Common myeloid progenitor, CD34-positive (primary cell): ENCODE results near the gene C11orf21.

ENCODE experiments used
- CTCF ChIA-PET: fragments of 350-600 bp; sonication (Branson Sonifier 250); formaldehyde crosslinking; loops from one replicate; lab custom pipeline; 2021; ENCODE audit warnings: antibody characterized with exemption; lab: Charles Lee
- POLR2A ChIA-PET: fragments of 350-600 bp; sonication (Branson Sonifier 250); formaldehyde crosslinking; loops from one replicate; lab custom pipeline; 2021; ENCODE audit warnings: antibody characterized with exemption; lab: Charles Lee
- DNase-seq, 3 donors: peaks; one replicate each; pipeline versions ENCODE4 v3.0.0 to v3.0.0-alpha.2; 2013
- H3K27ac ChIP-seq, 2 experiments: 1 replicate in 1 of 2; 2 replicates in 1 of 2; pipeline ENCODE4 v1.7.0; 2013; ENCODE audit warnings: inconsistent platforms in 2 of 2, low read length in 2 of 2, mild to moderate bottlenecking in 2 of 2, low read depth in 1 of 2, moderate library complexity in 1 of 2; ENCODE audit not compliant: severe bottlenecking in 2 of 2, insufficient read depth in 1 of 2, poor library complexity in 1 of 2
- H3K27me3 ChIP-seq, 5 experiments: replicated peaks in 2 of 5; 1 replicate in 3 of 5; 2 replicates in 2 of 5; pipeline versions ENCODE4 v1.6.1 to v1.7.0; 2013; ENCODE audit warnings: low read length in 4 of 5, mild to moderate bottlenecking in 2 of 5, moderate library complexity in 2 of 5, inconsistent platforms in 1 of 5; ENCODE audit not compliant: insufficient read depth in 5 of 5, control insufficient read depth in 4 of 5
- H3K36me3 ChIP-seq, 4 experiments: 1 replicate in 2 of 4; 2 replicates in 2 of 4; pipeline versions ENCODE4 v1.6.1 to v1.7.0; 2013; ENCODE audit warnings: low read length in 3 of 4, control low read depth in 1 of 4, mild to moderate bottlenecking in 1 of 4; ENCODE audit not compliant: control insufficient read depth in 4 of 4, insufficient read depth in 4 of 4
- H3K4me1 ChIP-seq, 4 experiments: 1 replicate in 3 of 4; 2 replicates in 1 of 4; pipeline versions ENCODE4 v1.6.1 to v1.7.1; 2013; ENCODE audit warnings: low read length in 3 of 4, mild to moderate bottlenecking in 3 of 4, control low read depth in 1 of 4, inconsistent platforms in 1 of 4, moderate library complexity in 1 of 4; ENCODE audit not compliant: control insufficient read depth in 4 of 4, insufficient read depth in 4 of 4; ENCODE audit errors: control extremely low read depth in 1 of 4
- H3K4me3 ChIP-seq, 7 experiments: 1 replicate in 4 of 7; 2 replicates in 3 of 7; pipeline versions ENCODE4 v1.5.1 to v1.7.0; 2013; ENCODE audit warnings: mild to moderate bottlenecking in 7 of 7, low read length in 6 of 7, moderate library complexity in 6 of 7, inconsistent platforms in 2 of 7, low read depth in 2 of 7, control low read depth in 1 of 7; ENCODE audit not compliant: insufficient read depth in 4 of 7, control insufficient read depth in 1 of 7; ENCODE audit errors: extremely low read depth in 1 of 7
- H3K9me3 ChIP-seq, 5 experiments: 1 replicate in 4 of 5; 2 replicates in 1 of 5; pipeline versions ENCODE4 v1.6.1 to v1.7.1; 2013; ENCODE audit warnings: low read length in 4 of 5, mild to moderate bottlenecking in 2 of 5, inconsistent platforms in 1 of 5, low read depth in 1 of 5, moderate library complexity in 1 of 5; ENCODE audit not compliant: control insufficient read depth in 4 of 5, insufficient read depth in 2 of 5; ENCODE audit errors: control extremely low read depth in 1 of 5
- WGBS: methylation state at CpG from one replicate; pipeline ENCODE4 v1.1.5; 2013; ENCODE audit not compliant: insufficient coverage; 5-methylcytosine and 5-hydroxymethylcytosine counted together

Gene C11orf21

GRCh38 chr11:2262301-2263070 is 39.2 kb downstream of the C11orf21 start:
- WGBS, result 96% methylated on average over 12 of the region's 18 CpGs
- no peak for DNase-seq
- POLR2A ChIA-PET, result no interaction called here
- Histone ChIP-seq H3K9me3 (no peaks in the 10 kb centered on the region), H3K27ac (no peak overlapping the region), H3K4me1 (peaks cover 0 to 18% (median 15%) of the 10 kb centered on the region in 4 experiments), H3K4me3 (no peak overlapping the region), H3K27me3 (no peaks in the 10 kb centered on the region), H3K36me3 (no peaks in the 10 kb centered on the region)
- CTCF ChIA-PET, result interaction anchor here (0.8 to 1.9 kb wide), 2 partner anchors 12 to 54 kb away, joined by 3 to 6 read pairs; no protein-coding TSS in a partner anchor

DNA sequence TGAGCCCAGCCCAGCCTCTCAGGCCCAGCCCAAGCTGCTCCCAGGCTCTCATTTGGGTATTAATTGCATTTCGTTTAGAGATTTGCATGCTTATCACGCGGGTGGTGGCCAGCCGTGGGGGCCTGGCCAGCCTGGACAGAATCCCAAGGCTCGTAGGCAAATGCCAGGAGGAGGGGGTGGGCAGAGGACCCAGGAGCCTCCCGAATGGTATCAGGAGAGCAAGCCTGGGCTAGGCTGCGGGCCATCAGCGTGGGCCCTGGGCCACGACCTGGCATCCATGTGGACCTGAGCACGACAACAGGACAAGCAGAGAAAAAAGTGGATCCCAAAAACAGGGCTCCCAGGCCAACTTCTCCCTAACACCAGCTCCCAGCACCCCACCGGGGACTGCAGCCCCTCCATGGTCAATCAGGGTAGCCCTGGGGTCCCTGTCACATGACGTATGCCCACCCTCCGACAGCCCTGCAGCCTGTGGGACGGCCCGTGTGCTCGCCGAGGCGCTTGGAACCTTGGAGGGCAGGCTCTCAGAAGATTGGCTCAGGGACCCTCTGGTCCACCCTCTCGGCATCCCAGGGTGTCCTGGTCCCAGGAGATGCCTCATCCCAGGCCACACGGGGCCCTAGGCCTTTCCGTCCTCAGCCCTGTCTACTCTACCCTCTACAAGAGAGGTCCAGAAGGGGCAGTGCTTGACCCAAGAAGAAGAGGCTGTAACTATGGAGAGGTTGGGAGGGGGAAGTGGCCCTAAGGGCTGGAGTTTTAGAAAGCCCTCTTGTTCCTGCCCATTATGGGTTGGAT is 40.1 kb downstream of the C11orf21 start:
- H3K4me1 ChIP-seq, result peaks cover 0 to 17% (median 15%) of the 10 kb centered on the region in 4 experiments
- no peaks in the 10 kb centered on the region for H3K9me3 ChIP-seq
- 97% methylated on average over 13 of the region's 21 CpGs for whole genome bisulfite sequencing
- no peak overlapping the region for H3K4me3 ChIP-seq
- H3K36me3 ChIP-seq, result no peaks in the 10 kb centered on the region
- ChIA-PET CTCF (no interaction called here), POLR2A (no interaction called here)
- peaks cover 0 to 2% (median 0%) of the 10 kb centered on the region in 5 experiments for H3K27me3 ChIP-seq
- H3K27ac ChIP-seq, result no peak overlapping the region
- no peak for DNase-seq

- Histone ChIP-seq H3K9me3 (no peaks in the 10 kb centered on the region), H3K4me1 (peaks cover 0 to 8% (median 6%) of the 10 kb centered on the region in 4 experiments), H3K4me3 (no peak overlapping the region), H3K36me3 (no peaks in the 10 kb centered on the region), H3K27ac (no peak overlapping the region), H3K27me3 (peaks cover 0 to 3% (median 0%) of the 10 kb centered on the region in 5 experiments)
- CTCF ChIA-PET, result no interaction called here
- POLR2A ChIA-PET, result no interaction called here
- DNase-seq, result no peak
- 95% methylated on average over 25 of the region's 26 CpGs for WGBS
Measured at GRCh38 chr11:2260491-2261364, 41.0 kb downstream of the C11orf21 start.

GRCh38 chr11:2259897-2260451 is 41.7 kb downstream of the C11orf21 start:
- ChIA-PET CTCF (interaction anchor here (1.9 kb wide), 1 partner anchor 8 kb away, joined by 6 read pairs; no protein-coding TSS in a partner anchor), POLR2A (no interaction called here)

DNA sequence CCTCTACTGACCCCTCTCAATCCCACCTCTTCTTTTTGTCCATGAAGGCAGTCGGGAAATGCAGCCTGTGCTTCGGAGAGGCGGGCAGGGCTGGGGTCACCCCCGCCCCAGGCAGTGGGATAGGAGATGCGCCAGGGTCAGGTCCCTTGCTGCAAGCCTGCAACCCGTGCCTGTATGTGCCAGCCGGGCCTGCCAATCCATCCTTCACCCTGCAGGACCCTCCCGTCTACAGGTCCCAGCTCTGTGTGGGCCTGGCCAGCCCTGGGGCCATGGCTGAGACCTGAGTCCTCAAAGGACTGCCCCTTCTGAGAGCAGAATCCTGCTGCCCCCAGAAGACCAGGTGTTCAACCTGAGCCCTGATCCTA is 42.3 kb downstream of the C11orf21 start:
- no peak overlapping the region for H3K27ac ChIP-seq
- H3K4me1 ChIP-seq, result no peaks in the 10 kb centered on the region
- no peaks in the 10 kb centered on the region for H3K36me3 ChIP-seq
- no peak for DNase-seq
- no peak overlapping the region for H3K4me3 ChIP-seq
- CTCF ChIA-PET, result interaction anchor here (1.0 to 1.9 kb wide), 2 partner anchors 8 to 62 kb away, joined by 3 to 6 read pairs; no protein-coding TSS in a partner anchor
- peaks cover 0 to 3% (median 0%) of the 10 kb centered on the region in 5 experiments for H3K27me3 ChIP-seq
- WGBS, result 96% methylated on average over 7 of the region's 8 CpGs
- H3K9me3 ChIP-seq, result peaks cover 0 to under 1% (median 0%) of the 10 kb centered on the region in 5 experiments
- POLR2A ChIA-PET, result no interaction called here

More at GRCh38 chr11:2259897-2260451, 41.7 kb downstream of the C11orf21 start:
- peaks cover 0 to 3% (median 0%) of the 10 kb centered on the region in 5 experiments for H3K27me3 ChIP-seq
- H3K4me1 ChIP-seq, result peaks cover 0 to under 1% (median 0%) of the 10 kb centered on the region in 4 experiments
- H3K36me3 ChIP-seq, result no peaks in the 10 kb centered on the region
- no peak overlapping the region for H3K4me3 ChIP-seq
- H3K27ac ChIP-seq, result no peak overlapping the region
- no peak for DNase-seq
- no peaks in the 10 kb centered on the region for H3K9me3 ChIP-seq
- 94% methylated on average over 11 of the region's 12 CpGs for WGBS
